ENCODE measurements around the gene SCNN1B.
"Not testable (repeated sequence)": the region's sequence is repeated elsewhere in the genome, so short reads cannot be mapped to it uniquely, and the experiment has no call there.

Gene SCNN1B

GRCh38 chr16:23380501-23380951 lies 78.4 kb downstream of the SCNN1B start:
- DNase-seq (ENCODE audit: low read depth, low spot score) = no peak

DNA sequence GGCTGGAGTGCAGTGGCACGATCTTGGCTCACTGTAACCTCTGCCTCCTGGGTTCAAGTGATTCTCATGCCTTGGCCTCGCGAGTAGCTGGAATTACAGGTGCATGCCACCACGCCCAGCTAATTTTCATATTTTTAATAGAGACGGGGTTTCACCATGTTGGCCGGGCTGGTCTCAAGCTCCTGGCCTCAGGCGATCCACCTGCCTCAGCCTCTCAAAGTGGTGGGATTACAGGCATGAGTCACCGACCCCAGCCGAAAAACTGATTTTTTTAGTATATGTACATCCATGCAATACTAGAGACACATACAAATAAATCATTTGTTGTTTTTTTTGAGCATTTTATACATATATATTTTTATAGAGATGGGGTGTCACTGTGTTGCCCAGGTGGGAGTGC lies 79.6 kb downstream of the SCNN1B start:
- DNase-seq (ENCODE audit: low read depth, low spot score) = not testable (repeated sequence)

DNA sequence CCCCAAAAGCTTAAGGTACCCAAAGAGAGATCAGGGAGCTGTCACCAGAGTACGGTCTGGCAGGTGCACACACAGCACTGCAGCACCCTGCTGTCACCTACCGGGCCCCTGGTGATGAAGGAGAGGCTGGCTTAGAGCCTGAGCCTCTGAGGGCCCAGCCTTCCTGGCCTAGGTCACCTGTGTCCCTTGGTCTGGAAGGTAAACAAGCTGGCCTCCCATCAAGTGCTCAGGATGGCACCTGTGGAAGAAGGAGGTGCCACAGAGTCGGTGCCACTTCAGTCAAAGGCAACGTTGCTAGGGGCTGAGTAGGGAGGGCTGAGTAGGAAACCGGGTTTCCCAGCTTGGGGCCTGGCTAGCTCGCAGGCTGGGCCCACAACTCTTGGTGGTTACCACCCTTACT lies 80.2 kb downstream of the SCNN1B start:
- DNase-seq (ENCODE audit: low read depth, low spot score) = no peak

- no peak for DNase-seq (ENCODE audit: low read depth, low spot score)
Observed at GRCh38 chr16:23383881-23384280, 81.8 kb downstream of the SCNN1B start.

DNA sequence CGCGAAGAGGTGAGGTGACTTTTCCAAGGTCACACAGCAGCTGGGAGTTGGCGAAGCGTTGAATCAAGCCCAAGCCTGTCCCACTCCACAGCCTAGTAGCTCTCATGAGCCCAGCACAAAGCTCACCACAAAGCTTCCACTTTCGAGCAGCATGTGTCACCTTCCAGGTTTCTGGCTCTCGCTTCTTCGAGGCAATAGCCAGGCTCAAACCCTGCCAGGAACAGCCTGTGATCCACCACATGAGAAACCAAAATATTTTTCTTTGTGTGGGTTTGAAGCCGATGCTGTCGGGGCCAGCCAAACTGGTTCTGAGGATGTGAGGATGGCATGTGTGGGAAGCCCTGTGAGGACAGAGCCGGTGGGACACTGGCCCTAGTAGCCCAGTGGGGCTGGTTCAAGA lies 82.8 kb downstream of the SCNN1B start:
- DNase-seq (ENCODE audit: low read depth, low spot score) = no peak

- no peak for DNase-seq (ENCODE audit: low read depth, low spot score)
Observed at GRCh38 chr16:23385441-23385840, 83.3 kb downstream of the SCNN1B start.

DNA sequence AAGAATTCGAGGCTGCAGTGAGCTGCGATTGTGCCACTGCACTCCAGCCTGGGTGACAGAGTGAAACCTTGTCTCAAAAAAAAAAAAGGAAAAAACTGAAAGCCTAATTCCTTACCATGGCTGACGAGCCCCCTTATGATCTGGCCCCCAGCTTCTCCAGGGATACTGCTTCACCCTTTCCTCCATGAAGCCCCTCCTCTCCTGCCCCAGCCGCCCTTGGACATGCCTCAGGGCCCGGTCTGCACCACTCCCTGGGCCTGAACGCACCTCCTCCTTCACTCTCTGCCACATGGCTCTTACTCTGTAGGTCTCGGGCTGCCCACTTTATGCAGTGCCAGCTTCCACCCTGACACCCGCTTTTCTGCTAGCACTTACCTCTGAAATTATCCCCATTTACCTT lies 85.6 kb downstream of the SCNN1B start:
- no peak for DNase-seq (ENCODE audit: low read depth, low spot score)

DNA sequence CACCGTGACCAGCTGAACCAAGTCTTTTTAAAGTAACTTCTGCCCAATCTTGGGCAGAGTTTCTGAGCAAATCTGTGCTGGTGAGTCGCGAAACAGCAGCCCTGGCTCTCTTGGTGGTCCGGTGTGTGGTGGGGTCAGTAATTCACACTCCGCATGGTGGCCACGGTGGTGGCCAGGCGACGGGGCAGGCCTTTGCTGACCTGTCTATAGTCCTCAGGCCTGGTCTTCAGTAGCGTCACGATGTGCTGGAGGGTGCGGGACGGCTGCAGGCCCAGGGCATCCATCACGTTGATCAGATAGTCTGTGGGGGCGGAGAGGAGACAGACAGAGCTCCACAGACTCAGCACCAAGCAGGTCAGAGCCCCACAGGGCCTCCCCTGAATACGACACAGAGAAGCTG lies 86.7 kb downstream of the SCNN1B start:
- DNase-seq (ENCODE audit: low read depth, low spot score) = no peak

DNA sequence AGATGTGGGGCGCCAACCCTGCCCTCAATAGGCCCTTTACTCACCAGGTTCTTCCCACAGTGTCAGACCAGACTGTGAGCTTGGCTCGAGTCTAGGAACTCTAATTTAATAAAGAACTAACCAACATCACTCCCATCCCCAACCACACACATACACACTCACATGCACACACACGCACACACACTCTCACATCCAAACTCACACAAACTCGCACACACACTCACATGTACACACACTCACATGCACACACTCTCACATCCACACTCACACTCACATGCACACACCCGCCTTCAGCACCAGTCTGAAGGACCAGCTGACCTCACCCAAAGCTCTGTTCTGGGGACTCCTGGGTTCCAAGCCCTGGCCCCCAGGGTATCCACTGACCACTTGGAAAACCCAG lies 87.1 kb downstream of the SCNN1B start:
- DNase-seq (ENCODE audit: low read depth, low spot score) = no peak

DNA sequence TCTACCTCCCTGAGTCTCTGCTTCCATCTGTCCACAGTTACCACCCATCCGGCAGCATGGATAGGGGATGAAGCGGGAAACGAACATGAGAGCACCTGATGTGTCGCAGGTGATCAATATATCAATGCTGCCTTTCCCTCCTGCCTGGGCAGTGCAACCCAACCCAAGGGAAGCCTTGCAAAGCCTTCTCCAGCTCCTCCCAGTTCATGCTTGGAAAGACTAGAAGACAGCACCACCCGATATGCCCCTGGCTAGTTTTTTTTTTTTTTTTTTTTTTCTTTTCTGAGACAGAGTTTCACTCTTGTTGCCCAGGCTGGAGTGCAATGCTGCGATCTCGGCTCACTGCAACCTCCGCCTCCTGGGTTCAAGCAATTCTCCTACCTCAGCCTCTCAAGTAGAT lies 87.8 kb downstream of the SCNN1B start:
- not testable (repeated sequence) for DNase-seq (ENCODE audit: low read depth, low spot score)

DNA sequence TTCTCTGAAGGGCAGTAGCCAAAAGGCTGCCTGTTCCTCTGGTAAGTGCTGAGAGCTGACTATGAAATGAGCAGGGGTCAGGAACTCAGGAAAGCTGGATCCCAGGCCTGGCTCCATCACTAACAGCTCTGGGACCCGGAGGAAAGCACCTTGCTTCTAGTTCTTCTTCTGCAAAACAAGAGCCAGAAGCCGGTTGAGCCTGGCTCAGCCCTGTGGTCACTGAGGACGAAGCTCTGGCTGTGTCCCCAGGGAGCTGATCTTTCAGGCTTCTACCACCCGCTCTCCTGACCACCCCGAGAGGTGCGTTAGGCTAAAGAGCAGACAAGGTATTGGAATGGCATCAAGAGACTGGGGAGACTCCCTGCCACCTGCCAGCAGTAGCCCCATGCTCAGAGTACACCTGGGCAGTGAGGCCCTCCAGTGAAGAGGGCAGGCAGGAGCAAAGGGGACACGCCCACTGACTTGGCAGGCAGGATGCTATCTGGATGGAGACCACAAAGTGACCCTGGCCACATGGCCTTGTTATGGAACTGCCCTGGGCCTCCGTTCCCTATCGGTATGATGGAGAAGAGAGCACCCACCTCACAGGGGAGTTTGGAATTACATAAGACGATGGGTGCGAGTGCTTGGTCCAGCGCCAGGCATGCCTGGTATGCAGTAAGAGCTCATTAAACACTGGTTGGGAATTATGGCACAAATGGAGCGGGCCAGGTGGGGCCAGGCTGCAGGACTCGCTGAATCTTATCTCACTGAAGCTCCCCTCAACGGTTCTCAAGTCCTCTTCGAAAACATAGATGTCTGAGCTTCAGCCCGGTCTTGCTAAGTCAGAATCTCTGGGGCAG lies 89.5 kb downstream of the SCNN1B start:
- no peak for DNase-seq (ENCODE audit: low read depth, low spot score)

GRCh38 chr16:23392223-23392600 lies 90.1 kb downstream of the SCNN1B start:
- no peak for DNase-seq (ENCODE audit: low read depth, low spot score)

GRCh38 chr16:23394141-23394831 lies 92.2 kb downstream of the SCNN1B start:
- no peak for DNase-seq (ENCODE audit: low read depth, low spot score)

- DNase-seq (ENCODE audit: low read depth, low spot score) = no peak
Observed at GRCh38 chr16:23395732-23396131, 93.6 kb downstream of the SCNN1B start.

DNA sequence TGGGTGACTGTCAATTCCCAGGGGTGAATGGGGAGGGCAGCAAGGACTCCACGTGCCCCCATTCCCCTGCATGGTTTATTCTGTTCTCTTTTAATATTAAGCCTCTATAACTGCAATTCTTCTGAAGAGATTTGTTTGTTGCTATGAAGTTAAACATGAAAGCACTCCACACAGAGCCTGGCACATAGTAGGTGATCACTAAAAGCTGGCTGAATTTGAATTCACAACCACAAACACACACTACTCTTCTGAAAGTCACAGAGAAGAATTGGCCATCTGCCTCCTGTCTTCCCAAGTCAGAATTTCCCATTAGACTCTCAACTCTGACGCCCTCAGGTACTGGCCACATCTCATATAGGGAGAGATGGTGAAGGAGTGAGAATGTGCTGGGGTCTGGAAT lies 95.4 kb downstream of the SCNN1B start:
- no peak for DNase-seq (ENCODE audit: low read depth, low spot score)

DNA sequence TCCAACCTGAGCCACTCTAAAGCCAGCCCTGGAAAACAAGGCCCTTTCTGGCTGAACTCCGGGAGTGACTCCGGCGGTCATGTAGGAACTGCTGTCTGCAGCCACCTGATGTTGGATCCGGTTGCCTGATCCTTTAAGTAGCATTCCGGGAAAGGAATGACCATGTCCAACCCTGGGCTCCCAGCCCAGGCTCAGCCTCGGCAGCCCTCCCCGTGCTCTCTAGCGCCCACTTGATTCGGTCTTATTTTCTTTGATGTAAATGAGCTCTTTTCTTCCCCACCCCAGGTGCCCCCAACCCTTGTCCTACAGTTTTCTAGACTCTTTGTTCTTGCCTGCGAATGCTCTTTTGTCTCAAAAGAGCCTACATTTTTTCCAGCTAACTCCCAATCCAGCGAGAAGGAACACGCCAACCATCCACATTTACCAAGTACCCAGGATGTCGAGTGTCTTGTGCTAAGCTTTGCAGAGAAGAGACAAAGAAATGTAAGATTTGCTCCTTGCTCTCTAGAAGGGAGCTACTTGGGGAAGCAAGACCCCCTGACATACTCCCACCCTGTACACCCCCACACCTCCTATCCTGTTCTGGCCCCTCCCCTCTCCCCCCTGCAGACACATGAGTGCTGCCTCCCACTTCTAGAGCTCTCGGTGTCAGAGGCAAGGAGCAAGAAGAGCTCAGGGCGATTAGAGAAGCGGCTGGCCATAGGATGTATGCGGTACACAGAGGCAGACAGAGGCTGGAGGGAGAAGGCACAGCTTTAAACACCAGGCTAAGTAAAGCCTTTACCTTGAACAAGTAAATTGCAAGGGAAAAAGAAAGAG lies 97.1 kb downstream of the SCNN1B start:
- DNase-seq (ENCODE audit: low read depth, low spot score) = no peak

GRCh38 chr16:23400447-23400846 lies 98.3 kb downstream of the SCNN1B start:
- DNase-seq (ENCODE audit: low read depth, low spot score) = not testable (repeated sequence)

DNA sequence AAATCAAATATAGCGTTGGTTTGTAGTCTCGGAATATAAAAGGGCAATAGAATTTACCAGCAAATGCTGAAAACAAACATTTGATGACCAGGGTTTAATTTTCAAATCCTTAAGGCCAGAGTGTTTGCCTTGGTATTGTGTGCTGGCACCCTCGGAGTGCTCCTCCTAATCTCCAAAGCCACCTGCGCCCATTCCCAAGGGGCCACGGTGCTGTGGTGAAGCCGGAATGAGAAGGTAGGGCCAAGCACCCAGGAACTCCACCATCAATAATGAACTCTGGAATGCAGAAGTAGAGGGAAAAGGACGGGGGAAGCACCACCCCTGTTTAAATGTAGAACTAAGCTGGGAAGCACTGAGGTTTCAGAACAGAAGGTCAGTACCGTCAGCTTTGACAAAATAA lies 99.0 kb downstream of the SCNN1B start:
- no peak for DNase-seq (ENCODE audit: low read depth, low spot score)

DNA sequence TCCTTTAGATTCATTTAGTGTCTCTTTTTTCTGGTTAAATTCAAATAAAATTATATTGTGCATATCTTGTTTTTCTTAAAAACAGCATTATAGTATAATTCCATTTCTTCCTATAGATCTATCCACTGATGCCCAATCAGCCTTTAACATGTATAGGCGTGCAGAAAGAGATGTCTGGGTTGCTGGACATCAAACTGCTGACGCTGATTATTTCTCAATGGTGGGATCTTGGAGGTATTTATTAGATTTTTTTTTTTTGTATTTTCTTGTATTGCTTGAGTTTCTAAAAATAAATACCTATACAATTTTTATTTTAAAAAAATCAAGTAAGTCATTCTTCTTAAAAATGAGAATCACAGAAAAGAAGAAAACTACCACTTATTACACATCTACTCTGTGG lies 100.0 kb downstream of the SCNN1B start:
- DNase-seq (ENCODE audit: low read depth, low spot score) = no peak

- DNase-seq (ENCODE audit: low read depth, low spot score) = no peak
Observed at GRCh38 chr16:23403547-23403946, 101.4 kb downstream of the SCNN1B start.

DNA sequence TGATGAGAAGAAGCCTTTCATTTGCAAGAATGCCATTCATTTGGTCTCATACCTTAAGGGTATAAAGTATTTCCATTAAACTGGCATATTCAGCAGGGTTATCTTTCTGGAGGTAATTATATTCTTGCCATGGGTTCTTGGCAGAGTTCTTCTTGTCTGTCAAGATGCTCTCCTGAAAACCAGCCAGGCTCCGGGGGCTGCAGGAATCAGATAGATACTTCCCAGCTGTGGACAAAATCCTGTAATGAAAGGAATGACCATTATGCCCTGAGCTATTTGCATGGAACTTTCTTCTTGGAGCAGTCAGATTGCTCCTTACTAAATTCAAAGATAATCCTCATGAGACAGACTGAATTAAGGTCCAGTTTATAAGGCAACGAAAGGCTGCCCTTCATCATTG lies 103.9 kb downstream of the SCNN1B start:
- no peak for DNase-seq (ENCODE audit: low read depth, low spot score)

DNA sequence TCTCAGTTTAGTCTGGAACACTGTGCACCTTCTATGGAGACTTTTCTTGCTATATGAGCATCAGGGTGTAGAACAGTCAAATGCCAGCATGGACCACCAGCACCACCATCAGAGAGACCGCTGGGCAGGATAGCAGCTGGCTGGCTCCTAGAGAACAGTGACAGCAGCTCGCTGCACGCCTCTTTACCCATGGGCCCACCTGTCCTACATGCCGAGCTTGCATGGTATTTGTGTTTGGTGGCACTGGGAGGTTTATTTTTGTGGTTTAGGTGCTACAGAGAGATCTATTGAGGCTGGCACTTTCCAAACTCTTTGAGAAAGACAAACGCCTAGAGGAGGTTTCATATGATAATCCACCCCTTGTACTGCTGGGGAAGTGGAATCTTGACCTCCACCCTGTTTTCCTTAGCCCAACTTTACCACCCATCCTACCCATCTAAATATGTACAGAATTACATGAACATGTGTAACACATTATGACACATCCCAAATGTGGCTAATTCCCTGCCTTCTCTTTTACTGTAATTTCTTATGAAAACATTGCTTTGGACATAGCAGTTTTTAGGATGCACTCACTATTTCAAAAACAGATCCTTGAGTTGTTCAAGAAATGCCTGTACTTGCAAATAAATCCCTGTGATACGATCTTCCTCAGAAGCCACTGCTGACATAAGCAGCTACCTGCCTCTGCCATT lies 104.6 kb downstream of the SCNN1B start:
- no peak for DNase-seq (ENCODE audit: low read depth, low spot score)
